Smooth muscle cell (in vitro differentiated cells): ENCODE data around the gene SYNCRIP. TPM values are rescaled to one million over a fixed set of nuclear protein-coding genes. Genes with fewer than 3 reads are reported as not detected.
A peak's percentile ranks its signal among the peaks of the same experiment; 100 is the strongest.
"Not testable (repeated sequence)": the region's sequence is repeated elsewhere in the genome, so short reads cannot be mapped to it uniquely, and the experiment has no call there.

ENCODE experiments used
- DNase-seq: peaks from one replicate; lab custom pipeline; 2025; ENCODE audit not compliant: unreplicated experiment; lab: John Stamatoyannopoulos, UW
- H2AFZ ChIP-seq: fragments of 200-600 bp; sonication (generic); 2 replicates; pipeline ENCODE4 v1.6.0; 2016; ENCODE audit warnings: antibody characterized with exemption, low read depth, mild to moderate bottlenecking
- H3F3A ChIP-seq: fragments of 200-600 bp; sonication (generic); 2 replicates; pipeline ENCODE4 v1.6.0; 2017; ENCODE audit warnings: antibody characterized with exemption, low read depth
- H3K27ac ChIP-seq: fragments of 200-600 bp; sonication (generic); 2 replicates; pipeline ENCODE4 v1.5.1; 2016; ENCODE audit warnings: low read depth, mild to moderate bottlenecking
- H3K27me3 ChIP-seq: fragments of 200-600 bp; sonication (generic); 2 replicates; pipeline ENCODE4 v1.6.1; 2016; ENCODE audit warnings: low read depth, mild to moderate bottlenecking
- H3K36me3 ChIP-seq: fragments of 200-600 bp; sonication (generic); 2 replicates; pipeline ENCODE4 v1.5.1; 2016; ENCODE audit warnings: low read depth
- H3K4me1 ChIP-seq: fragments of 200-600 bp; sonication (generic); 2 replicates; pipeline ENCODE4 v1.5.1; 2016; ENCODE audit warnings: low read depth
- H3K4me2 ChIP-seq: fragments of 200-600 bp; sonication (generic); 2 replicates; pipeline ENCODE4 v1.6.0; 2016; ENCODE audit warnings: mild to moderate bottlenecking
- H3K4me3 ChIP-seq: fragments of 200-600 bp; sonication (generic); 2 replicates; pipeline ENCODE4 v1.5.1; 2016; ENCODE audit warnings: mild to moderate bottlenecking
- H3K79me2 ChIP-seq: fragments of 200-600 bp; sonication (generic); 2 replicates; pipeline ENCODE4 v1.6.0; 2016; ENCODE audit warnings: low read depth, mild to moderate bottlenecking
- H3K9ac ChIP-seq: fragments of 200-600 bp; sonication (generic); 2 replicates; pipeline ENCODE4 v1.6.0; 2016; ENCODE audit warnings: low read depth
- H3K9me3 ChIP-seq: fragments of 200-600 bp; sonication (generic); replicated peaks from 2 replicates; pipeline ENCODE4 v1.5.1; 2016; ENCODE audit warnings: low read depth
- H4K20me1 ChIP-seq: fragments of 200-600 bp; sonication (generic); 2 replicates; pipeline ENCODE4 v1.6.0; 2016; ENCODE audit warnings: low read depth
- CTCF ChIP-seq: fragments of 200-600 bp; sonication (generic); IDR thresholded peaks from 2 replicates; pipeline ENCODE4 v1.5.1; 2017; ENCODE audit warnings: borderline replicate concordance, mild to moderate bottlenecking, antibody characterized with exemption; ENCODE audit not compliant: insufficient read depth, poor library complexity, severe bottlenecking
- WGBS: methylation state at CpG from one replicate; pipeline ENCODE4 v1.1.7; 2016; ENCODE audit warnings: low lambda C conversion rate; 5-methylcytosine and 5-hydroxymethylcytosine counted together
- polyA plus RNA-seq: library from polyadenylated mRNA; unstranded; fragments of >200 nt; fragmentation: Nextera tagmentation; extraction: Ambion mirVana; gene quantifications from 2 replicates; pipeline ENCODE4 v1.2.1, GENCODE V29; 2016
- total RNA-seq: library from RNA; depleted of rRNA; stranded (reverse); fragments of >200 nt; gene quantifications from 2 replicates; pipeline ENCODE4 v1.2.3, GENCODE V29; 2014

Gene SYNCRIP
- total and polyA plus RNA-seq, 2 experiments from 2014 or later: 53.1 to 74.6 TPM

- no peaks in the 10 kb centered on the region for H3F3A ChIP-seq
Observed at GRCh38 chr6:85640821-85641220, 1.9 kb downstream of the SYNCRIP start.

GRCh38 chr6:85637579-85637978, 5.1 kb downstream of the SYNCRIP start:
- H2AFZ ChIP-seq: no peak overlapping the region
- H3K4me1 ChIP-seq: peaks cover 19% of the 10 kb centered on the region
- H4K20me1 ChIP-seq: peaks cover 100% of the 10 kb centered on the region
- no peak overlapping the region for H3K9ac ChIP-seq
- no peaks in the 10 kb centered on the region for H3K9me3 ChIP-seq
- no peak overlapping the region for H3K4me3 ChIP-seq
- H3K4me2 ChIP-seq: peak overlapping the region; percentile 30
- no peak for DNase-seq
- H3K36me3 ChIP-seq: peaks cover 42% of the 10 kb centered on the region
- no peak for TF ChIP-seq CTCF
- peaks cover 100% of the 10 kb centered on the region for H3K79me2 ChIP-seq
- H3K27ac ChIP-seq: no peak overlapping the region
- WGBS: 79% methylated on average over 3 of the region's 3 CpGs
- no peaks in the 10 kb centered on the region for H3F3A ChIP-seq
- no peaks in the 10 kb centered on the region for H3K27me3 ChIP-seq

More at GRCh38 chr6:85640821-85641220, 1.9 kb downstream of the SYNCRIP start:
- no peak for DNase-seq
- Histone ChIP-seq H3K27me3 (no peaks in the 10 kb centered on the region), H3K4me1 (peaks cover 19% of the 10 kb centered on the region), H3K4me3 (peak overlapping the region; percentile 95), H3K9ac (peak overlapping the region; percentile 99), H3K4me2 (peak overlapping the region; percentile 85), H3K79me2 (peaks cover 69% of the 10 kb centered on the region), H3K9me3 (no peaks in the 10 kb centered on the region), H3K27ac (peak overlapping the region; percentile 99), H2AFZ (no peak overlapping the region), H3K36me3 (peaks cover 27% of the 10 kb centered on the region), H4K20me1 (peaks cover 68% of the 10 kb centered on the region)
- TF ChIP-seq CTCF: no peak
- 29% methylated on average over 3 of the region's 3 CpGs for WGBS

GRCh38 chr6:85632164-85632942, 10.3 kb downstream of the SYNCRIP start:
- Histone ChIP-seq H3K36me3 (peaks cover 51% of the 10 kb centered on the region), H3K27me3 (no peaks in the 10 kb centered on the region), H3K4me3 (no peak overlapping the region), H3K4me2 (no peak overlapping the region), H4K20me1 (peaks cover 100% of the 10 kb centered on the region), H3K4me1 (no peaks in the 10 kb centered on the region), H3K9ac (no peak overlapping the region), H3K27ac (peak overlapping the region; percentile 4), H3K79me2 (peaks cover 100% of the 10 kb centered on the region), H2AFZ (no peak overlapping the region), H3K9me3 (no peaks in the 10 kb centered on the region), H3F3A (no peaks in the 10 kb centered on the region)
- no peak for TF ChIP-seq CTCF
- DNase-seq: no peak
- WGBS: 98% methylated on average over 6 of the region's 6 CpGs

GRCh38 chr6:85631117-85631516, 11.6 kb downstream of the SYNCRIP start:
- H2AFZ ChIP-seq, H3K4me2 ChIP-seq, H3K4me3 ChIP-seq, H3K4me1 ChIP-seq, DNase-seq, H3K9me3 ChIP-seq, H3F3A ChIP-seq, H3K9ac ChIP-seq, H3K27me3 ChIP-seq: not testable (repeated sequence)
- 94% methylated on average over 5 of the region's 5 CpGs for WGBS
- Histone ChIP-seq H3K79me2 (peaks cover 100% of the 10 kb centered on the region), H3K27ac (peak overlapping the region; percentile 4), H3K36me3 (peaks cover 39% of the 10 kb centered on the region), H4K20me1 (peaks cover 100% of the 10 kb centered on the region)
